Activated T-cell treated with anti-CD3 and anti-CD28 coated beads, Interleukin-2, amount 50 U/mL, for 1 hour (primary cell): Measurements from ENCODE around the gene A2M.
A peak's percentile ranks its signal among the peaks of the same experiment; 100 is the strongest.

Experiments
- DNase-seq: peaks from one replicate; pipeline ENCODE4 v3.0.0-alpha.2; 2020

Gene A2M

DNA sequence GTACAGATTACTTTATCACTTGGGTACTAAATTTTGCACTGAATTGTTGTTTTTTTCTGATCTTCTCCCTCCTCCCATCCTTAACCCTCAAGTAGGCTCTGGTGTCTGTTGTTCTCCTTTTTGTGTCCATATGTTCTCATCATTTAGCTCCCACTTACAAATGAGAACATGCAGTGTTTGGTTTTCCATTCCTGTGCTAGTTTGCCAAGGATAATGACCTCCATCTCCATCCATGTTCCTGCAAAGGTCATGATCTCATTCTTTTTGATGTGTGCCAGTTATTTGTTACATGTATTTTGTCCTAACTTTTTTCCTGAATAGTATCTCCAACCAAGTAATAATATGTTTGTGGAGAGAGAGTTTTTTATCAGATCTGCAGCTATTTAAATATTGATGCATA, 44.2 kb downstream of the A2M start:
- DNase-seq: no peak

DNA sequence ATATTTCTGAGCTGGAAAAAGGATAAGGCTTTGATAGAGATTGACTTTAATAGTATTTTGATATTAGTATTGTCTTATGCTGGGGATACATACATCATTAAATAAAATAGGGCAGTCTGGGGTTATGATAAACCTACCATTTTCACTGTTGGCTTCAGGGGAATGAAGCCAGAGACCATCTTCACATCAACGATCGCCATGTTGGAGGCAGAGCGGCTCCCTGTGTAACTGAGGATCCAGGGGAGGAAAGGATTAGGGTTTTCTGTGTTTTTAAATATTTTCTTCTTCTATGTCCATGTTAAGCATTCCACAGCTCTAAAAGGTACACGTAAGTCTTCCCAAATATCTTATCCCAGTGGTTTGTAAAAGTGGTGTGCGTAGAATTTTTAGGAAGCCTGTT, 45.4 kb downstream of the A2M start:
- DNase-seq: no peak

DNA sequence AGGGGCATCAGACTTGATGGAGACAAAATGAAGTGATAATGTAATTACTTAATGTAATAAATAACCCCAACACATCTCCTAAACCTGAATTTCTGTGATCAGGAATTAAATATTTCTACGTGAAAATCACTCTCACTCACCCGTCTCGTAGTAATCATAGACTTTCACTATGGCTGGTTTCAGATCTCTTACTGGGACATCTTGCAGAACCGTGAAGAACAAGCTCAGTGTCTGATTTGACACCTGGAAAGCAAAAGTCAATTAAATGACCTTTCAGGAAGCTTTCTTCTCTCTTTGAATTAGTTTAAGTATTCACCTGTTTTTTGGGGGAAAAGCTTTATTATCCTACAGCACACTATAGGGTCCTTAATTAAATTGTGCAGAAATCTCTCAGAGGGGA, 47.1 kb downstream of the A2M start:
- DNase-seq: no peak

- DNase-seq: no peak
Measured at GRCh38 chr12:9068086-9068485, 47.6 kb downstream of the A2M start.

- no peak for DNase-seq
Measured at GRCh38 chr12:9066755-9067423, 48.8 kb downstream of the A2M start.

DNA sequence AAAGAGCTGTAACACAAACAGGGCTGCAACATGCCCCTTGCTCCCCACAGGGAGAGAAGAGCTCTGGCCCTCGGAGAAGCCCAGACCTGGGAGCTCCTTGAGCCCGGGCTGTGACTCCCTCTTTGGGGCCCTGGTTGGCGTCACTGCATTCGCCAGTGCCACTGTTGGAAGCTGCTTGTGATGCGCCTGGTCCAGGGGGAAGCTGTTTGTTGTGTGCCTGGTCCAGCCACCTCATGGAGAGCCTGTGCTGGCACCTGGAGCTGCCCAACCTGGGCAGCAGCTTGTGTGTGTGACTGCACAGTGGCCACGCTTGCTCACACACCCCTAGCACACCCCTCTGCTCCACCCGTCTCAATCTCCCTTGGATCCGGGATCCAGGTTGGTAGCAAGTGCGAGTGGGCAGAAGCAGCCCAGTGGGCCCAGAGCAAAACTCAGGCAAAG, 49.5 kb downstream of the A2M start:
- no peak for DNase-seq

GRCh38 chr12:9065607-9065856, 50.2 kb downstream of the A2M start:
- no peak for DNase-seq

- peak; percentile 38 for DNase-seq
Measured at GRCh38 chr12:9064815-9065606, 50.7 kb downstream of the A2M start.

- peak; percentile 60 for DNase-seq
Measured at GRCh38 chr12:9064201-9064814, 51.4 kb downstream of the A2M start.

- DNase-seq: no peak
Measured at GRCh38 chr12:9052610-9053009, 63.1 kb downstream of the A2M start.

- DNase-seq: no peak
Measured at GRCh38 chr12:9051158-9051550, 64.6 kb downstream of the A2M start.

GRCh38 chr12:9050521-9051157, 65.1 kb downstream of the A2M start:
- DNase-seq: no peak

GRCh38 chr12:9049520-9050133, 66.1 kb downstream of the A2M start:
- no peak for DNase-seq

GRCh38 chr12:9048930-9049329, 66.8 kb downstream of the A2M start:
- no peak for DNase-seq

DNA sequence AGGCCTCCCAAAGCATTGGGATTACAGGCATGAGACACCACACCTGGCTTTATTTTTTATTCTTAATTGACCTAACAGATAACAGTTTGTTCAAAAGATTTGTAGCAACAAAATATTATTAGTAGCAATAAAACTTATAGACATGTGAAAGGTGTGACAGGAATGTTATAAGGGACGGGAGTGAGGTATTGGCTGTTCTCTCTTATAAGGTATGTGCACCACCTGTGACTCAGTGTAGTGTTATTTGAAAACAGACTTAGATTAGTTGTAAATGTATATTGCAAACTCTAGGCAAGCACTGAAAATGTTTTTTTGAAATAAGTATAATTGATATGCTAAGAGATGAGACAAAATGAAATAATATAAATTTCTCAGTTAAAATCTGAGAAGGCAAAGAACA, 68.6 kb downstream of the A2M start:
- no peak for DNase-seq

- no peak for DNase-seq
Measured at GRCh38 chr12:9043766-9044165, 72.0 kb downstream of the A2M start.

DNA sequence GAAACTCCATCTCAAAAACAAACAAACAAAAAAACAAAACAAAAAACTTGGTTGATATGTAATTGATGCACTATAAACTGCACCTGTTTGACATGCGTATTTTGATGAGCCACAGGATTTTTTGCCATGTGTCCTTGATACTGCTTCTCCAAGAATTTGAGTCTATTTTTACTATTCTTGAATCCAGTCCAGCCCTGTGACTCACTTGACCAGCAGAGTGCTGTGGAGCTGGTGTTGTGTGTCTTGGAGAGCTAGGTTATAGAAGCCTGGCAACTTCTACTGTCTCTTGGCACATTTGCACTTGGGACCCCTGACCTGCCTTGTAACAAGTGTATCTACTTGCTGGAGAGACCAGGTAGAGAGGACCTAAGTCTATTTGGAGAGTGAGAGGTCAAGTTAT, 74.4 kb downstream of the A2M start:
- DNase-seq: no peak

DNA sequence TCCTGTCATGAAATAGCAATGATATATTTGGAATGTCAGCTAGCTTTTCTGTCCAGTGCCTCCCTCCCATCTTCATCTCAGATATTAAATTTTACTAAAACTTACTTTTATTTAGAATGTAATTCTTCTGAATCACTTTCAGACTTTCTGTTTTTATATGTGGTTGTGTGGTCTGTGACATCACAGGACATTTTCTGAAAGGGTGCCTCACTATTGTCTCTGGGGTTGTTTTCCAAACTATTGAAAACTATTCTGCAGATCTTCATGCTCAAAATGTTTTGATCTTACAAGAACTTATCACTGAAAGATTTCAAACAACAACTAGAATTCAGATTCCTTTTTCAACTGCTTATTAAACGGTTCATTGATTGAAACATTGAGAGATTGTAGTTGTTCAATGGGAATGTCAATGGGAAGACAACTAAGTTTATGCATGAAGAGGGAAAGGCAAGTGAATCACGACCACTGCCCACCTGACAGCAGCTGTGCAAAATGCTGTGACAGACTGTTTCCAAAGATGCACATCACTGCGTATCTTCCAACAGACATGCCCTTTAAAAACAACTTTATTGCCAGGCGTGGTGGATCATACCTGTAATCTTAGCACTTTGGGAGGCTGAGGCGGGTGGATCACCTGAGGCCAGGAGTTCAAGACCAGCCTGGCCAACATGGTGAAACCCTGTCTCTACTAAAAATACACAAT, 75.1 kb downstream of the A2M start:
- no peak for DNase-seq

DNA sequence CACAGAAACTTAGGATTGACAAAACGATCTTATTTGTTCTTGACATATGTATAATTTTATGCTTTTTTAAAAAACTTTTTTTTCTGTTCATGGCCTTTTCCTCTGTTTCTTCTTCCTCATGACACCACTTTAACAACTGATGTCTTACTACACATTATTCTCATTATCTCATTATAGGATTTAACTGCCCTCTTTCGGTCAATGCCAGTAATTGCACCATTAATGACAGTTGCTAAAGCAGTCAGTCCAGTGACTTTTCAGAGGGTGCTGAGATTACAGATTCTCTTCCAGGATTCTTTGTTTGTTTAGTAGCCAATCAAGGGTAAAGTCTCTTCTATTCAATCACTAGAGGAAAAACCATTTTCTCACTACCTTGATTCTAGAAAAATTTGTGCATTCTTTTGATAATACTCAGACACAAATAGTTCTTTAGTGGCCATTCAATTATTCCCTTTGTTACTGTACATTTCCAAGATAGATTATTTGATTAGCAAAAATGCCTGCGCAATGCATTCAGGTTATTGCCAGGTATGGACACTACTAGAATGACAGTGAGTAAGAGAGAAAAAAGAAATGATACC, 76.2 kb downstream of the A2M start:
- no peak for DNase-seq

- DNase-seq: no peak
Measured at GRCh38 chr12:9037431-9037830, 78.3 kb downstream of the A2M start.

GRCh38 chr12:9036227-9036626, 79.5 kb downstream of the A2M start:
- DNase-seq: no peak

- DNase-seq: no peak
Measured at GRCh38 chr12:9034095-9034494, 81.6 kb downstream of the A2M start.
